Progenitor cell of endocrine pancreas (in vitro differentiated cells): ENCODE results near the gene ZBTB20. TPM values are rescaled to one million over a fixed set of nuclear protein-coding genes. Genes with fewer than 3 reads are reported as not detected.

ENCODE experiments used
- DNase-seq: peaks from one replicate; pipeline ENCODE4 v3.0.0; 2021; ENCODE audit warnings: low spot score; ENCODE audit not compliant: unreplicated experiment
- H3K27ac Mint-ChIP-seq: 2 replicates; pipeline ENCODE4 v1.8.0; 2021; ENCODE audit warnings: mild to moderate bottlenecking, moderate library complexity, mixed read lengths
- H3K27me3 Mint-ChIP-seq: 2 replicates; pipeline ENCODE4 v1.8.0; 2021; ENCODE audit warnings: mixed read lengths
- H3K36me3 Mint-ChIP-seq: 2 replicates; pipeline ENCODE4 v1.8.0; 2022; ENCODE audit warnings: mixed read lengths; ENCODE audit not compliant: insufficient read depth
- H3K4me1 Mint-ChIP-seq: 2 replicates; pipeline ENCODE4 v1.8.0; 2021; ENCODE audit warnings: low read depth, mixed read lengths
- H3K4me3 Mint-ChIP-seq: 2 replicates; pipeline ENCODE4 v1.8.0; 2021; ENCODE audit warnings: low read depth, mild to moderate bottlenecking, moderate library complexity, mixed read lengths
- H3K9me3 Mint-ChIP-seq: 2 replicates; pipeline ENCODE4 v1.8.0; 2021; ENCODE audit warnings: low read depth, mixed read lengths
- CTCF ChIP-seq: fragments of 200-600 bp; sonication (generic); IDR thresholded peaks from one replicate; pipeline ENCODE4 v1.5.0; 2021; ENCODE audit warnings: antibody characterized with exemption, mild to moderate bottlenecking; ENCODE audit not compliant: unreplicated experiment
- total RNA-seq: library from RNA; stranded (reverse); gene quantifications from 2 replicates; pipeline ENCODE4 v1.2.1, GENCODE V29; 2021

The ZBTB20 gene
- total RNA-seq, 1 donor from 2014 or later, result 27.3 TPM

- Mint-ChIP-seq H3K36me3 (no peaks in the 10 kb centered on the region), H3K27me3 (no peaks in the 10 kb centered on the region), H3K4me1 (no peaks in the 10 kb centered on the region), H3K4me3 (no peak overlapping the region), H3K9me3 (no peaks in the 10 kb centered on the region), H3K27ac (no peak overlapping the region)
- no peak for TF ChIP-seq CTCF
- DNase-seq, result no peak
Measured at GRCh38 chr3:114525278-114525677, 621.8 kb downstream of the ZBTB20 start.

- Mint-ChIP-seq H3K4me3 (no peak overlapping the region), H3K4me1 (peaks cover 2% of the 10 kb centered on the region), H3K9me3 (no peaks in the 10 kb centered on the region), H3K27ac (no peak overlapping the region), H3K36me3 (no peaks in the 10 kb centered on the region), H3K27me3 (no peaks in the 10 kb centered on the region)
- TF ChIP-seq CTCF, result no peak
- DNase-seq, result no peak
Measured at GRCh38 chr3:114519415-114519814, 627.7 kb downstream of the ZBTB20 start.

- no peaks in the 10 kb centered on the region for H3K36me3 Mint-ChIP-seq
- no peak for TF ChIP-seq CTCF
- H3K4me1 Mint-ChIP-seq, result peaks cover 2% of the 10 kb centered on the region
- no peaks in the 10 kb centered on the region for H3K9me3 Mint-ChIP-seq
- H3K27me3 Mint-ChIP-seq, result no peaks in the 10 kb centered on the region
- no peak overlapping the region for H3K27ac Mint-ChIP-seq
- H3K4me3 Mint-ChIP-seq, result no peak overlapping the region
- no peak for DNase-seq
Measured at GRCh38 chr3:114518206-114518808, 628.8 kb downstream of the ZBTB20 start.

- H3K36me3 Mint-ChIP-seq, result no peaks in the 10 kb centered on the region
- no peak overlapping the region for H3K27ac Mint-ChIP-seq
- no peak for TF ChIP-seq CTCF
- no peak for DNase-seq
- H3K4me1 Mint-ChIP-seq, result peaks cover 6% of the 10 kb centered on the region
- no peaks in the 10 kb centered on the region for H3K27me3 Mint-ChIP-seq
- H3K4me3 Mint-ChIP-seq, result no peak overlapping the region
- H3K9me3 Mint-ChIP-seq, result peaks cover 5% of the 10 kb centered on the region
Measured at GRCh38 chr3:114510201-114510600, 636.9 kb downstream of the ZBTB20 start.

- H3K36me3 Mint-ChIP-seq, result no peaks in the 10 kb centered on the region
Measured at GRCh38 chr3:114509756-114510155, 637.3 kb downstream of the ZBTB20 start.

More at GRCh38 chr3:114509756-114510155, 637.3 kb downstream of the ZBTB20 start:
- no peak for DNase-seq
- Mint-ChIP-seq H3K9me3 (peaks cover 5% of the 10 kb centered on the region), H3K4me3 (no peak overlapping the region), H3K4me1 (peaks cover 6% of the 10 kb centered on the region), H3K27me3 (no peaks in the 10 kb centered on the region), H3K27ac (no peak overlapping the region)
- TF ChIP-seq CTCF, result no peak
